Parathyroid adenoma (tissue), 2 donors: Measurements from ENCODE around the gene MAP3K8.
"Not testable (repeated sequence)": the region's sequence is repeated elsewhere in the genome, so short reads cannot be mapped to it uniquely, and the experiment has no call there.

Experiments
- H2AFZ ChIP-seq: fragments of 300-600 bp; sonication (generic); one replicate; pipeline ENCODE4 v1.7.0; 2017; ENCODE audit warnings: antibody characterized with exemption, mild to moderate bottlenecking
- H3K27ac ChIP-seq: fragments of 300-600 bp; sonication (generic); one replicate; pipeline ENCODE4 v1.7.0; 2017
- H3K27me3 ChIP-seq: fragments of 300-600 bp; sonication (generic); one replicate; pipeline ENCODE4 v1.7.0; 2017; ENCODE audit warnings: low read length; ENCODE audit not compliant: control insufficient read depth, insufficient read depth
- H3K36me3 ChIP-seq: fragments of 300-600 bp; sonication (generic); one replicate; pipeline ENCODE4 v1.7.0; 2017; ENCODE audit warnings: low read length; ENCODE audit not compliant: control insufficient read depth, insufficient read depth
- H3K4me1 ChIP-seq: fragments of 300-600 bp; sonication (generic); one replicate; pipeline ENCODE4 v1.7.0; 2017; ENCODE audit warnings: control low read depth
- H3K4me2 ChIP-seq: fragments of 300-600 bp; sonication (generic); one replicate; pipeline ENCODE4 v1.7.0; 2017; ENCODE audit warnings: low read length
- H3K4me3 ChIP-seq: fragments of 300-600 bp; sonication (generic); one replicate; pipeline ENCODE4 v1.7.0; 2017; ENCODE audit warnings: low read depth, low read length
- H3K79me2 ChIP-seq: fragments of 300-600 bp; sonication (generic); one replicate; pipeline ENCODE4 v1.7.0; 2017; ENCODE audit warnings: control low read depth
- H3K9ac ChIP-seq: fragments of 300-600 bp; sonication (generic); one replicate; pipeline ENCODE4 v1.7.0; 2017; ENCODE audit warnings: mild to moderate bottlenecking
- H3K9me3 ChIP-seq: fragments of 300-600 bp; sonication (generic); one replicate; pipeline ENCODE4 v1.7.0; 2017; ENCODE audit warnings: low read length; ENCODE audit not compliant: control insufficient read depth
- TF ChIP-seq, protein P1 (sequence below): fragments of 300-600 bp; sonication (generic); IDR thresholded peaks from one replicate; pipeline ENCODE4 v1.7.0; 2017; ENCODE audit warnings: antibody characterized with exemption, mild to moderate bottlenecking
- donor health status: primary hyperparathyroidism.

MAP3K8 gene

DNA sequence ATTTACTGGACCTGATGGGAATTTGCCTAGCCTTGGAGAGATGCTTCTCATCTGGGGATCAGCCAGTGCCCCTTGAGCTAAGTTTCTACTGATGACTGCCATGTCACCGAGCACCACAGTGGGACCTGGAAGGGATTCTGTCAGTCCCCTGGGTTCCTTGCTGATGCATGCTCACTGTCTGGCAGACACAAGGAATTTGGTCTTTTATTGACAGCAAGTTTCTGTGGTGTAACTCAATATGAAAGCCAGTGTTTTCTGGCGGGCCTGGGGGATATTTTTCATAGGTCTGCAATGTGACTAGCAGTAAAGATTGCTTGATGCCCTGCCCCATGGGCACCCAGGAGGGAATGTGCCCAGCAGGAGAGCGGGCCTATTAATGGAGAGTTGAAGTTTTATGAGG, 30.7 kb downstream of the MAP3K8 start:
- Histone ChIP-seq H3K9ac (no peak overlapping the region), H3K27me3 (no peaks in the 10 kb centered on the region), H3K36me3 (no peaks in the 10 kb centered on the region), H3K79me2 (no peaks in the 10 kb centered on the region), H3K4me3 (no peak overlapping the region), H2AFZ (no peak overlapping the region), H3K9me3 (no peaks in the 10 kb centered on the region), H3K27ac (no peak overlapping the region), H3K4me1 (no peaks in the 10 kb centered on the region), H3K4me2 (no peak overlapping the region)
- TF ChIP-seq, protein P1, sequence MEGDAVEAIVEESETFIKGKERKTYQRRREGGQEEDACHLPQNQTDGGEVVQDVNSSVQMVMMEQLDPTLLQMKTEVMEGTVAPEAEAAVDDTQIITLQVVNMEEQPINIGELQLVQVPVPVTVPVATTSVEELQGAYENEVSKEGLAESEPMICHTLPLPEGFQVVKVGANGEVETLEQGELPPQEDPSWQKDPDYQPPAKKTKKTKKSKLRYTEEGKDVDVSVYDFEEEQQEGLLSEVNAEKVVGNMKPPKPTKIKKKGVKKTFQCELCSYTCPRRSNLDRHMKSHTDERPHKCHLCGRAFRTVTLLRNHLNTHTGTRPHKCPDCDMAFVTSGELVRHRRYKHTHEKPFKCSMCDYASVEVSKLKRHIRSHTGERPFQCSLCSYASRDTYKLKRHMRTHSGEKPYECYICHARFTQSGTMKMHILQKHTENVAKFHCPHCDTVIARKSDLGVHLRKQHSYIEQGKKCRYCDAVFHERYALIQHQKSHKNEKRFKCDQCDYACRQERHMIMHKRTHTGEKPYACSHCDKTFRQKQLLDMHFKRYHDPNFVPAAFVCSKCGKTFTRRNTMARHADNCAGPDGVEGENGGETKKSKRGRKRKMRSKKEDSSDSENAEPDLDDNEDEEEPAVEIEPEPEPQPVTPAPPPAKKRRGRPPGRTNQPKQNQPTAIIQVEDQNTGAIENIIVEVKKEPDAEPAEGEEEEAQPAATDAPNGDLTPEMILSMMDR, result no peak

DNA sequence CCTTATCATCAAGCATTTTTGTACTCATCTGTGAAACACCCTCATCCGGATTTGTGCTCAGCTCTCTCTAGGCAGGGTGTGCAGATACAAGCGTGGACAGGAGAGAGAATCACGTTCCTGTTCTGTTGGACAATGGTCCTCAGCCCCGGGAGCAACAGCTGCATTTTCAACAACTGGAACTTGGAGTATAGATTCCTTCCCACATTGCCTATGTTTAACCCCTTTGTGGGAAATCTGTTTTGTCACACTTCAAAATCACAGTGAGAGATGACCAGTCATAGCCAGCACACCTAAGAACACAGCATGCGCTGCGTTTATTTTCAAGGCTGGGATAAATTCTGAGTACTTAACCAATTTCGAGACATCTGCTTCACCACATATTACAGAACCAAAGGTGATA, 32.5 kb downstream of the MAP3K8 start:
- Histone ChIP-seq H3K79me2 (no peaks in the 10 kb centered on the region), H3K9ac (no peak overlapping the region), H3K4me2 (no peak overlapping the region), H3K4me1 (no peaks in the 10 kb centered on the region), H3K36me3 (no peaks in the 10 kb centered on the region), H3K27me3 (no peaks in the 10 kb centered on the region), H2AFZ (no peak overlapping the region), H3K4me3 (no peak overlapping the region), H3K27ac (no peak overlapping the region), H3K9me3 (no peaks in the 10 kb centered on the region)
- TF ChIP-seq, protein P1, result no peak

DNA sequence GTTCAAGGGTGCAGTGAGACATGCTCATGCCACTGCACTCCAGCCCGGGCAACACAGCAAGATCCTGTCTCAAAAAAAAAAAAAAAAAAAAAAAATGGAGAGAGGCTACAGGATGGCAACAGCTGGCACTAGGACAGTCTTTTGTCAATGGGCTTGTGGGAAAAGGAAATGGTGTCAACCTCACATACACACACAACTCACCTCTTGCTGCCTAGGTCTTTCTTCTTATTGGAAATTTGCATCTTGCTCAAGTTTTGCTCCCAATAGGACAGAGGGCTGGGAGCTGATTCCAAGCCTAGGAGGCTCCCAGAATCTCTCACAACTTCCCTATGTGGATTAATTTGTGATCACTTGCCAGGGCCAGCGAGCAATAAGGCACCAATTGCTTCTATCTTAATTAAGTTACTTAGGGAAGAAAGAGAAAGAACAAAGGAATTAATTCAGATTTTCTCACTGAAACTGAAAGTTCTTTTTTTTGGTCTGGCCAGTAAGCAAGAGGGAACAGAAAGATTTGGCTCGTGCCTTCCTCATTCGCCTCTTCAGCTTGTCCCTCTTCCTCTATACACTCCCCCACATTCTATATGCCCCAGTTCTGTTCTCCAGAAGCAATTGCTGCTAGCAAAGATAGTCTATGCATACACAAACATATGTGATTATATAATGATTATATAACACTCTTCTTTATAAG, 33.8 kb downstream of the MAP3K8 start:
- no peaks in the 10 kb centered on the region for H3K4me1 ChIP-seq
- TF ChIP-seq, protein P1, result no peak
- H3K27me3 ChIP-seq, result no peaks in the 10 kb centered on the region
- no peaks in the 10 kb centered on the region for H3K36me3 ChIP-seq
- no peak overlapping the region for H3K27ac ChIP-seq
- no peak overlapping the region for H3K9ac ChIP-seq
- H3K9me3 ChIP-seq, result no peaks in the 10 kb centered on the region
- H3K79me2 ChIP-seq, result no peaks in the 10 kb centered on the region
- H2AFZ ChIP-seq, result no peak overlapping the region
- H3K4me3 ChIP-seq, result no peak overlapping the region
- no peak overlapping the region for H3K4me2 ChIP-seq

DNA sequence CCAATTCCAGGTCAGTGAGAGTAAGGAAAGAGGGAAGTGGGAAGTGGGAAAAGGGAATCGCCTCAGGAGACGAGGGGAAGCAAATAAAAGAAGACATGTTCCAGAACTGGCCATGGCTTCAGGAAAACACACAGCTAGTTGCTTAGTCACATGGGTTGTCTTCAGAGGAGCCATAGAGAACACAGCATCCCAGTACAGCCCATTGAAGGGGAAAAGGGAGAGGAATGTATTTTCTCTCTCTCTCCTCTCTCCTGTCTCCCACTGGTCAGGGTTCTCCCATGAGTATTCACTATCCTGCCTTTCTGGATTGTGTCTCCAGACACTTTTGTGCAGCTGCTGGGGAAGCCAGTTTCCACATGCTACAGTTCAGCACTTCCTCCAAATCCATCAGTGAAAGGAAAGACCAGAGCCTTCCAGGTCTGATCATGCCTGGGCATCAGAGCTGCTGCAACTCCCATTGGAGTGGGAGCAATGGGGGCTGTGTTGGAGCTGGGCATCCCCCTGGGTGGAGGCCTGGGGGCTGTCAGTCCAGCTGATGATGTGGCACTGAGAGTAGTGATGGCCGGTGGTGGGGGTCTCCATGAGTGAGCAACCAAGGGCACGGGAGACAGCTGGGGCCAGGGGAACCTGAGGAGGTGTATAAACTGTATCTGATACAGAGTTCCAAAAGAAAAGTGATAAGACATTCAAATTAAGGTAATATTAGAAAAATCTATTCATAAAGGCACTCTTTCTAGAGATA, 38.6 kb downstream of the MAP3K8 start:
- Histone ChIP-seq H3K4me1 (no peaks in the 10 kb centered on the region), H3K9me3 (no peaks in the 10 kb centered on the region), H3K79me2 (no peaks in the 10 kb centered on the region), H3K9ac (no peak overlapping the region), H3K4me2 (no peak overlapping the region), H3K36me3 (no peaks in the 10 kb centered on the region), H2AFZ (peak overlapping the region; percentile 11), H3K27ac (no peak overlapping the region), H3K27me3 (no peaks in the 10 kb centered on the region), H3K4me3 (no peak overlapping the region)
- TF ChIP-seq, protein P1, result no peak

DNA sequence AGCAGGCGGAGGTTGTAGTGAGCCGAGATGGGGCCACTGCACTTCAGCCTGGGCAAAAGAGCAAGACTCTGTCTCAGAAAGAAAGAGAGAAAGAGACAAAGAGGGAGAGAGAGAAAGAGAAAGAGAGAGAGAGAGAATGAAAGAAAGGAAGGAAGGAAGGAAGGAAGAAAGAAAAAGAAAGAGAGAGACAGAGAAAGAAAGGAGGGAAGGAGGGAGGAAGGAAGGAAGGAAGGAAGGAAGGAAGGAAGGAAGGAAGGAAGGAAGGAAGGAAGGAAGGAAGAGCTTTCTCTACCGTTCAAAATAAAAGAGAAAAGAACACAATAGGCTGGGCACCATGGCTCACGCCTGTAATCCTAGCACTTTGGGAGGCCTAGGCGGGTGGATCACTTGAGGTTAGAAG, 41.5 kb downstream of the MAP3K8 start:
- H3K36me3 ChIP-seq, H3K4me3 ChIP-seq, H2AFZ ChIP-seq, H3K27me3 ChIP-seq, H3K9ac ChIP-seq, H3K9me3 ChIP-seq, H3K79me2 ChIP-seq, H3K4me2 ChIP-seq, H3K4me1 ChIP-seq, H3K27ac ChIP-seq: not testable (repeated sequence)
